ENCODE results near the gene CHRM3.

CHRM3 gene

GRCh38 chr1:239421811-239422210, 35.4 kb downstream of the CHRM3 start:
- TF ChIP-seq CTCF (IDR thresholded peaks at IDR 0.05; ENCODE audit: low read depth, low read length, missing control alignments): no peak
- no peak overlapping the region for H3K4me3 ChIP-seq (ENCODE audit: low read depth, low read length)
- in situ Hi-C loops (cut with HindIII; ENCODE audit: low sequenced_read_pairs): no loop called here
- DNase-seq (ENCODE audit: low read depth): no peak

GRCh38 chr1:239422818-239423217, 36.5 kb downstream of the CHRM3 start:
- H3K4me3 ChIP-seq (ENCODE audit: low read depth, low read length): no peak overlapping the region
- no peak for DNase-seq (ENCODE audit: low read depth)
- no peak for TF ChIP-seq CTCF (IDR thresholded peaks at IDR 0.05; ENCODE audit: low read depth, low read length, missing control alignments)
- in situ Hi-C loops (cut with HindIII; ENCODE audit: low sequenced_read_pairs): no loop called here

GRCh38 chr1:239426821-239427475, 40.6 kb downstream of the CHRM3 start:
- H3K4me3 ChIP-seq (ENCODE audit: low read depth, low read length): no peak overlapping the region
- in situ Hi-C loops (cut with HindIII; ENCODE audit: low sequenced_read_pairs): loop anchor here (25.0 kb wide), 1 partner anchor 460 kb away; no protein-coding TSS in a partner anchor
- DNase-seq (ENCODE audit: low read depth): no peak
- TF ChIP-seq CTCF (IDR thresholded peaks at IDR 0.05; ENCODE audit: low read depth, low read length, missing control alignments): no peak

- no peak for DNase-seq (ENCODE audit: low read depth)
- no peak for TF ChIP-seq CTCF (IDR thresholded peaks at IDR 0.05; ENCODE audit: low read depth, low read length, missing control alignments)
- in situ Hi-C loops (cut with HindIII; ENCODE audit: low sequenced_read_pairs): loop anchor here (25.0 kb wide), 1 partner anchor 460 kb away; no protein-coding TSS in a partner anchor
- H3K4me3 ChIP-seq (ENCODE audit: low read depth, low read length): no peak overlapping the region
These were observed 41.3 kb downstream of the CHRM3 start for GRCh38 chr1:239427712-239428111.

- in situ Hi-C loops (cut with HindIII; ENCODE audit: low sequenced_read_pairs): loop anchor here (25.0 kb wide), 1 partner anchor 459 kb away; no protein-coding TSS in a partner anchor
- no peak for TF ChIP-seq CTCF (IDR thresholded peaks at IDR 0.05; ENCODE audit: low read depth, low read length, missing control alignments)
- no peak overlapping the region for H3K4me3 ChIP-seq (ENCODE audit: low read depth, low read length)
- no peak for DNase-seq (ENCODE audit: low read depth)
These were observed 41.8 kb downstream of the CHRM3 start for GRCh38 chr1:239428120-239428710.

GRCh38 chr1:239429163-239429562, 42.8 kb downstream of the CHRM3 start:
- TF ChIP-seq CTCF (IDR thresholded peaks at IDR 0.05; ENCODE audit: low read depth, low read length, missing control alignments): no peak
- in situ Hi-C loops (cut with HindIII; ENCODE audit: low sequenced_read_pairs): loop anchor here (25.0 kb wide), 1 partner anchor 458 kb away; no protein-coding TSS in a partner anchor
- H3K4me3 ChIP-seq (ENCODE audit: low read depth, low read length): no peak overlapping the region
- DNase-seq (ENCODE audit: low read depth): no peak
